ENCODE measurements around the gene RALGAPA1.
"Not testable (repeated sequence)": the region's sequence is repeated elsewhere in the genome, so short reads cannot be mapped to it uniquely, and the experiment has no call there.

The RALGAPA1 gene

DNA sequence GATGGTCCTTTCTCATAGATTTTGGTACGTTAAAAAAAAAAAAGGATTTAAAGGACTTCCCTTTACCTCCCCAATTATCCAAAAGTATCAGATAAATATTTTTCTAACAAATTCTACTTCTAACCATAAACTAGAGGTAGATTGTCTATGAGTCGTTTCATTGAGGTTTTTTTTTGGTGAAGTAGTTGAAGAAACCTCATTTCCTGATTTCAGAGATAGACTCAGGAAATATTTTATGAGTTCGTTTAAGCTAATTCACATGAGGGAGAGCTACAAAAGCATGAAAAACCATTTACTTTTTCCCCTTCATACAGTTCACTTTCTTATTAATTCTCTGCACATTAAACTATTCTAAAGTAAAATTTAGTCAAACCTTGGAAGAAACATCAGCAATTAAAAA, 112.5 kb downstream of the RALGAPA1 start:
- no peak for DNase-seq (ENCODE audit: low read depth)

DNA sequence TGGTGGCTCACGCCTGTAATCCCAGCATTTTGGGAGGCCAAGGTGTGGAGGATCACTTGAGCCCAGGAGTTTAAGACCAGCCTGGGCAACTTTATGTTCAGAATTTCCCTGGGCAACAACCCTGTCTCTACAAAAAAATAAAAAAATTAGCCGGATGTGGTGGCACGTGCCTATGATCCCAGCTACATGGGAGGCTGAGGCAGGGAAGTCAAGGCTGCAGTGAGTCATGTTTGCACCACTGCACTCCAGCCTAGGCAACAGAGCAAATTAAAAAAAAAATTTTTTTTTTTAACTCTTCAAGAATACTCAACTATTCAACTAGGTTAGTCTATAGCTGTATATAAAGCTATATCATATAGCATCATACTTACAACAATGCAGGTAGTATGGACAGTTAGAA, 113.0 kb downstream of the RALGAPA1 start:
- no peak for DNase-seq (ENCODE audit: low read depth)

DNA sequence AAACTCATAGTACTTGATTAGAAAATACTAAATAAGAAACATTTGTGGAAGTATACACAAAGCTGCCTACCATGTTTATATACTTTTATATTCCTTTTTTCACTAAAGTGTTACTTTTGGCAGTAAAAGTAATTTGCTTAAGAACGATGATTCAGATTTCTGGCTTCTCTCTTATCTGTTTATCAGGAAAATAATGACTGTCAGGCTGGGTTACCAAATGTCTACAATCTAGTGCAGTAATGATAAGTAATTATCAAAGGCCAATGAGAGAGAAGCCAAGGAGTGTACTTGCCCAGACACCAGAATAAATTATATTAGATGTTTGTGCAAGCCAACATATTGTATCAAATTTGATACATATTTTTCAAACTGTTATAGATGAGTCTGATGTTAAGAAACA, 113.4 kb downstream of the RALGAPA1 start:
- no peak for DNase-seq (ENCODE audit: low read depth)

DNA sequence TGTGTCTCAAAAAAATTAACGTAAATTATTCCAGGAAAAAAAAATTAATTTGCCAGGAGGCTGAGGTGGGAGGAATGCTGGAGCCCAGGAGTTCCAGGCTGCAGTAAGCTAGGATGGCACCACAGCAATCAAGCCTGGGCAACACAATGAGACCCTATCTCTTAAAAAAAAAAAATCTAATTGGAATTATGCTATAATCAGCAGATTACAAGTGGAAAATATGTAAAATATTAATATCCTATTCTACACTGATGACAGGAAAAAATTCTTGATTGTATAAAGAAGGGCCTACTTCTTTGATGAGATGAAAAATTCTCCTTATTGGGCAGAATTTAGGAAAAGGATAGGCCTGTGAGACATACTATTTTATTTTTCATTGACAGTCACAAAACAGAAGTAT, 114.0 kb downstream of the RALGAPA1 start:
- no peak for DNase-seq (ENCODE audit: low read depth)

DNA sequence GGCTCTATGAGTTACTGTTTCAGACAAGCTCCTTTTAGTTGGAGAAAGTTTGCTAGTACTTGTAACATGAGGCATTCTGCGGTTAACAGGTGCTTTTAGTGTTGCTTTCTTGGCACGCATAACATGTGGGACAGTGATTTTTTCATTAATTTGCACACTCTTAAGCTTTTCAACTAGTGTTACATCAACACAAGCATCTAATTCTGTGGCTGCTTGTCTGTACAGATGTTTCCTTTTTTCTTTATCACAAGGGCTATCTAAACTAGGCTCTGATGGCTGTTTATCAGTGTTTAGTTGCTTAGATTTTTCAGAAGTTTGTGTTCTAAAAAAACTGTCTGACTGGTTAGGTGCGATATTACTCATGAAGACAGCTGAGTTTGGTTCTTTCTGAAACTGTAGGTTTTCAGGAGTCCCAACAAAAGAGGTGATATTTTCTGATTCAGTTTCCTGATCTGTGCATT, 120.1 kb downstream of the RALGAPA1 start:
- no peak for DNase-seq (ENCODE audit: low read depth)

DNA sequence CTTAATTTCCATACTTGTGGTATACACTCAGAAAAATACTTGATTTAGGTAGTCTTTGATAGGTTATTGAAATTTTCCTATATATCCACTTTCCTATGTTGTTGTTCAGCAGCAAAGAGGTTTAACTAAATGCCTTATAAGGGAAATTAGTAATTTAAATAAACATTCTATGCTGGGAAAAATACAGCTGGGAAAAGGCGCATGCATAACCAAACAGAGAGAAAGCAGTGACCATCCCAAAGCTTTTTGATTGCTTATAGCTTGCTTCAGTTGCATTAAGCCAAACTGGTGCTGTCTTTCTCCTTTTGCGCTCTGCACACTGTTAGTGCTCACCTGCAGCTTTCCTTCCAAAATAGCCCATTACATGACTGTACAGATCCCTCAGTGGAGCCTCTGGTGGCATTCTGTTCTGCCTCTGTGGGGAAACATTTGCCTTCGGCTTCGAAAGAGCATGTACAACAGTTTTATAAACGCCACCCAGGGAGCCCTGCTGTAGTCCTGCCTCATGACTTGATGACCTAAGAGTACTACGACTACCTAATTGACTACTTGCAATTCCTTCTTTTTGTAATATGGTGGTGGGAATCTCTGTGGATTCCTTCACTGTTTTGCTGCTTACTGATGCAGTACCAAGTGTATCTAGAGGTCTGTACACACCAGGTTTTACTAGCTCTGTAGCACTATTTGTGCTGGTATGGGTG, 120.8 kb downstream of the RALGAPA1 start:
- no peak for DNase-seq (ENCODE audit: low read depth)

DNA sequence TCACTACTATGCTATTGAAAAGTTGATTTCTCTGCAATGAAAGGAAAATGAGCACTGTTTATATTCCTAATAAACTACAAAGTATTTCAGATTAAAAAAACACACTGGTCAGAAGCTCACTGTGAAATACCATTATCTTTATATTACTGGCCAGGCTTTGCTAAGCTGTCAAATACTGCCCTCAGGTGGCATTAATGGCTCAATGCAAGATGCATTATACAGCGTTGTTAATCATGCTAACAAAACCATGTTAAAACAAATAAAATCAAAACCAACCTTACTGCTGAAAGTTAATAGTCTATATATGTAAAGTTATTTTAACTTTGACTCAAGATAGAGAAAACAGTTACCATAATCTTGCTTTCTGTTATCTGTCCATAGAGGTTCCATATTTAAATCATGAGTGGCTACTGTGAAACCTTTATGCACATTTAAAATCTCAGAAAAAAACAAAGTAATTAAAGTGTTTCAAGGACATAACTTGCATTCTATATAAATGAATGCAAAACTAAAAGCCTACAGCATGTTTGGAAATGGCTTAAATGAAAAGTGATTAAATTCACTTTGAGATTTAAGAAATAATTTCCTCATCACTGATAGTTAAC, 121.7 kb downstream of the RALGAPA1 start:
- DNase-seq (ENCODE audit: low read depth), result no peak

DNA sequence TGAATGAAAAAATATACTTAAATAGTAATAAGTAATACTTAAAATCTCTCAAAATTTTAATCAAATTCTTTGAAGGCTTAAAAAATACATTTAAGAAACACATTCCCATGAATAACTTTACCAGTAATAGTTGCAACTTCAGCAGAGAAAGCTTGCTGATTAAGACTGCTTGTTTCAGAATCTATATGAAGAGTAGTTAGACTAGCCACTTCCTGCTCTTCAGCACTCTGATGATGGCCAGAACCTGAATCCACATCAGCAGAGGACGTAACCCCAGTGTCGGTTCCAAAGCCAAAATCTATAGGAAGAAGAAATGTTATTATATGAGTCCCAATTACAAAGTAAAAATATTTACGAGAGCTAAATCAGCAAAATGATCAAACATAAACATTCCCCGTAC, 125.4 kb downstream of the RALGAPA1 start:
- not testable (repeated sequence) for DNase-seq (ENCODE audit: low read depth)

DNA sequence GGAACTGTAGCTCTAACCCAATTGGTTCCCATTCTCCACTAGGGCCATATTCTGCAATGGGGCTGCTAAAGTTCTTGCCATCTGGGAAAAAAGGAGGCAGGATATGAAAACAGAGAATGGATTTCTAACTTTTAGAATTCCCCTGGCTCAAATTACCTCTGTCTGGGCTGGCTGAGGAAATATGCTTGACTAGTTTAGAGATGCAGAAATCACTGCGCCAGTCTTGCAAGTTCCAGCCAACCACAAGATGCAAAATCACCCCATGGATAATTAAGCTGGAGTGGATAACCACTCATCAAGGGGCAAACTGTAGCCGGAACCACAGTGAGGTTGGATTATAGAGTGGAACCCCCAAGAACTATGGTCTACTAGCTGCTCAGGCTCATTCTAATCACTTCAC, 126.3 kb downstream of the RALGAPA1 start:
- DNase-seq (ENCODE audit: low read depth), result no peak

DNA sequence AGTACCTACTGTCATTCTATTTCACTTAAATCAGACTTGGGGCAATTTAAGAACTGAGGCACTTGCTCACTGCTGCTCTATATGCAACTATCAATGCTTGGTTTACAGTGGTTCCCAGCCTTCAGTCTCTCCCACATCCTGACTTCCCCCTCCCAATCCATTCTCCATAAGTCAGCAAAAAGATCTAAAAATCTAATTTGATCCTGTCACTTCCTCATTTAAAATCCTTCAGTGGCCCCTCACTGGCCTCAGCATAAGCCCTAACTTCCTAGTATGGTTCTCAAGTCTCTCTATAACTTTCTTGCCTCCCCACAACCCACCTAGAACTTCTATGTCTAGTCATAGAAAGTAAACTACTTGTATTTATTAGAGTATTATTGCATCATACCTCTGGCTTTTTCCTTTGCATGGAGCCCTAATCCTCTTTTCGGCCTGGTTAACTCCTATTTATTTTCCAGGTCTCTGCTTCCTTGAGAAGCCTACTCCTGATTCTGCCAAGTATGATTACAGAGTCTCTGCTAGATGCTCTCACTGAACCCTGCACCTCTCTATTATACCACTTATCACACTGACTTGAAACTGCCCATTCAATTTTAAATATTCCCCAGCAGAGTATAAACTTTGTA, 130.6 kb downstream of the RALGAPA1 start:
- no peak for DNase-seq (ENCODE audit: low read depth)

DNA sequence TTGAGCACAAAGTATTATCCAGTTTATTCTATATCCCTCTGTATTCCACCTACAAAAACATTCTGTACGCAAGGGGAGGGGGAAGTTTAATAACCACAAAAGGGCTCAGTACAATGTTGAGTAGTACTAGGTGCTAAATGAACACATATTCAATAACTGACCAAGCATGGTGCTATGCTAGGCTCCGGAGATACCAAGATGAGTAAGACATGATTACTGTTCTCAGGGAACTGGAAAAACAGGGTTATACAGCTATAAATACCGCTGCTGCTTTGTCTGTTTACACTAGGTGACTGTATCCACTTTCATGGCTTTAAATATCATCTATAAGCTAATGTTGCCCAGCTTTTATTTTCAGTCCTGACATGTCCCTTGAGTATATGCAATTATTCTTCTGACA, 139.3 kb downstream of the RALGAPA1 start:
- no peak for DNase-seq (ENCODE audit: low read depth)

DNA sequence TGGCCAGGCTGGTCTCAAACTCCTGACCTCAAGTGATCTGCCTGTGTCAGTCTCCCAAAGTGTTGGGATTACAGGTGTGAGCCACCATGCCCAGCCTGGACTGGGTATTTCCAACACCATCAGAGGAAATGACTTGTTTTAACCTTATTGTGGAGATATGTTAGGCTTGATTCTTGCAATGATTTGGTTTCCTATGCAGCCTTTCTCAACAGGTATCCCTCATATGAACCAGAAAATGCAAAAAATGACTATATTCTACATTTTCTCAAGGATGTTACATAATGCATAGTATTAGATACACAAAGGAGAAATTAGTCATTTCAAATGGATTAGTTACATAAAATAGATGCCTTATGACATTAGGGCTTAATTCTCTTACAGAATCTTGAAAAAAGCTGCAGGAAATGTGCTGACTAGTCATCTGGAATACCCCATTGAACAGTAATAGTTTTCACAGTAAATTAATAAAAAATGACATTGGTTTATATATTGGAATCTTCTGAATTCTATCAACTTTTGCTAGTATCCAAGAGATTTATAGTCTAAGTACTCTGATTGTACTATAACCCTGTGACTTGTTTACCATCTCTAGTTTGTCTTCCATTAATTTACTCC, 142.6 kb downstream of the RALGAPA1 start:
- no peak for DNase-seq (ENCODE audit: low read depth)

DNA sequence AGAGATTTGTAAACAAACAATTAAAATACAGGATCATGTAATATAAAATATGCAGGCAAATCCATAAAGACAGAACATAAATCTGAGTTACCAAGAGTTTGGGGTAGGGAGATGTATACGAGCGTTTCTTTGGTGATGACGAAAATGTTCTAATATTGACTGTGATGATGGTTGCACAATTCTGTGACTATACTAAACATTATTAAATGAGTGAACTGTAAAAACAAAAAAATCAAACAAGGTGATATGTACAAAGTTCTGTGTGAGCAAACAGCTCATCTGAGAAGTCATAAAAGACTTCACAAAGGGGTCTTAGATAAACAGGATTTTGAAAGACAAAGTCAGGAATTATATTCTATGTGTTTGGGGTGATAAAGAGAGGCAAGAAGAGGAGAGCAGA, 147.2 kb downstream of the RALGAPA1 start:
- DNase-seq (ENCODE audit: low read depth), result no peak

DNA sequence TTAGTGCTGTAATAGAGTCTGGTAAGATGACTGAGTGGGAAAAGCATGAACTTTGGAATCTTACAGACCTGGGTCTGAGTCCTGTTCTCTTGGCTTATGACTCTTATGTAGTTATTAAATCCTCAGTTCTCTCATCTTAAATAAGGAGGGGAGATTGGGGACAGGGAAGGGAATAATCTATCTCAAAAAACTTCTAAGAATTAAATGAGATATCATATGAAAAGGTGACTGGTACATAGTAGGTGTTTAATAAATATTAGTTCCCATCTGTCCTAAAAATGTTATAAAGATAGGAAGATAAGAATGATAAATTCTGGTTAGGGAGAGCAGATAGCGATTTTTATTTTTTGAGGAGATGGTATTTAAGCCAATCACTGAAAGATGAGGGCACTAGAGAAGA, 156.1 kb downstream of the RALGAPA1 start:
- DNase-seq (ENCODE audit: low read depth), result no peak

DNA sequence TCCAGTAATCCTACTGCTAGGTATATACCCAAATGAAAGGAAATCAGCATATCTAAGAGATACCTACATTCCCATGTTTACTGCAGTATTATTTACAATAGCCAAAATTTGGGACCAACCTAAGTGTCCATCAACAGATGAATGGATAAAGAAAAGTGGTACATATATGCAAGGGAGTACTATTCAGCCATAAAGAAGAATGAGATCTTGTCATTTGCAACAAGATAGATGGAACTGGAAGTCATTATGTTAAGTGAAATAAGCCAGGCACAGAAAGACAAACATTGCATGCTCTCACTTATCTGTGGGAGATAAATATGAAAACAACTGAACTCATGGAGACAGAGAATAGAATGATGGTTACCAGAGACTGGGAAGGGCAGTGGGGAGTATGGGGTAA, 165.6 kb downstream of the RALGAPA1 start:
- no peak for DNase-seq (ENCODE audit: low read depth)

DNA sequence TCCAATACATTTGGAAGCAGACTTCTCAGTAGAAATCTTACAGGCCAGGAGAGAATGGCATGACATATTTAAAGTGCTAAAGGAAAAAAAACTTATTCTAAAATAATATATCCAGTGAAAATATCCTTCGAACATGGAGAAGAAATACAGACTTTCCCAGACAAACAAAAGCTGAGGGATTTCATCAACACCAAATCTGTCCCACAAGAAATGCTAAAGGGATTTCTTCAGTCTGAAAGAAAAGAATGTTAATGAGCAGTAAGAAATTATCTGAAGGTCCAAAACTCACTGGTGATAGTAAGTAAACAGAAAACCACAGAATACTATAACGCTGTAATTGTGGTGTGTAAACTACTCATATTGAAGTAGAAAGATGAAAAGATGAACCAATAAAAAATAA, 171.2 kb downstream of the RALGAPA1 start:
- DNase-seq (ENCODE audit: low read depth), result no peak

DNA sequence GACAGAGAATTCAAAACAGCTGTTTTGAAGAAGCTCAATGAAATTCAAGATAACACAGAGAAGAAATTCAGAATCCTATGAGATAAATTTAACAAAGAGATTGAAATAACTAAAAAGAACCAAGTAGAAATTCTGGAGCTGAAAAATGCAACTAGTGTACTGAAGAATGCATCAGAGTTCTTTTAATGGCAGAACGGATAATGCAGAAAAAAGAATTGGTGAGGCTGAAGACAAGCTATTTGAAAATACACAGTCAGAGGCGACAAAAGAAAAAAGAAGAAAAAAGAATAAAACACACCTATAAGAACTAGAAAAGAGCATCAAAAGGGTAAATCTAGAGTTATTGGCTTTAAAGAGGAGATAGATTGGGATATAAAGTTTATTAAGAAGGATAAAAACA, 171.8 kb downstream of the RALGAPA1 start:
- no peak for DNase-seq (ENCODE audit: low read depth)

DNA sequence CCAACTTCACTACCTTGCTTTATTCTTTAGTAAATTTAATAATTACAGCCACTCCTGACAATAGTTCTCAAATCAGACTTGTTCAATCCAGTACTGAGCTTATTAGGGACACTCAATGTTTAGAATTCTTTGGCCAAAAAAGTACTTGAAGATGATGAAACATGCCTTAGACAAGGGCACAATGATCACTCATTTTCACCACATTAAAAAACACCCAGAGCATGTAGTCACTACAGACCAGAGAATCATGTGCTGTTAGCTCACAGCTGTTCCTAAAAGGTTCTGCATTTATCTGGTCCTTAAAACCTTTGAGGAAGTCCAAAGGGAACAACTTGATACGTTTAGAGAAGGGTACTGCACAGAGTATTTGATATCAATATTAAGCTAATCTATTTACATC, 176.4 kb downstream of the RALGAPA1 start:
- DNase-seq (ENCODE audit: low read depth), result no peak

DNA sequence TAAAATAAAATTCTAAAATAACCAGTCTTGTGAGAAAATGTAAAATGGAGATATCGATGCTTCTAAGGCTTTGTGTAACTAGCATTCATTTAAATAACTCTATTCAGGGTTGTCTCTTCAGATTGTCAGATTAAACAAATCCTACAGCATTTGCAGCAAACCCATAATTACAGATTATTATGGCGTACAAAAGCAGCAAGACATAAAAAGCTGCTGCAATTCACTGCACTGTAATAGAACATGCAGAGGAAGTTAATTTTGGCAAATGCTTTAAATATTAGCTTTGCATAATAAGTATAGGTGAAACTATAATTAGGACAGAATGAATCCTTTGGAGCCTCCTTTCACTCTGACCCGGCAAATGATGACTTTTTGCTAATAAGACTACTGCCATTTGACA, 176.8 kb downstream of the RALGAPA1 start:
- no peak for DNase-seq (ENCODE audit: low read depth)

DNA sequence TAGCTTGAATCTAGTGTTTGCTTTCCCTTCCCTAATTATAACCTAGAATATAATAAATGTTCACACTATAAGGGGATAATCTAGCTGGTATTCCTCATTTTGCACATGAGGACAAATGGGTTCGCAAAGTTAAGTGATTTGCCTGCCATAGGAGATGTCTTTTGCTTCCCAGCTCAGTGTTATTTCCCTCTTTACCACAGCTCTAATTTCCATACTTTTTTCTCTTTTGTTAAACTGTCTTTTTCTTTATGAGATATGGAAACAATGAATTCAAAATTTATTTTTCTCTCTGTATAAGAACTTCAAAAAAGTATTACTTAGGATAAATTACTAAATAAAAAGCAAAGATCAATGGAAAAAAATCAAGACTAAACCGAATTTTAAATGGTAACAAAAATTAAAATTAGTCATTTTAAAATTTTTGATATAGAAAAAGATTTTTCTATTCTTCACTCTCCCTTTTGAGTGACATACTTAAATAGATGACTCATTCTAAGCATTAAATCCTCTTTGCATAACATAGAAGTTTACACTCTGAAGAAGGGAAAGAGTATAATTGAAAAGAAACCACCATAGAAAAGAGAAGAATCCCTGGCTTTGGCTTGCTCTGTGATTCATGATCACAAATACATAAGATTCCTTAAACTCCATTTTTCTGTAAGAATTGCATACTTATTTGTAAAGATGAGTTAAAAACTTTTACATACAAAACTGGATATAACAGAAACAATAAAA, 177.9 kb downstream of the RALGAPA1 start:
- no peak for DNase-seq (ENCODE audit: low read depth)

DNA sequence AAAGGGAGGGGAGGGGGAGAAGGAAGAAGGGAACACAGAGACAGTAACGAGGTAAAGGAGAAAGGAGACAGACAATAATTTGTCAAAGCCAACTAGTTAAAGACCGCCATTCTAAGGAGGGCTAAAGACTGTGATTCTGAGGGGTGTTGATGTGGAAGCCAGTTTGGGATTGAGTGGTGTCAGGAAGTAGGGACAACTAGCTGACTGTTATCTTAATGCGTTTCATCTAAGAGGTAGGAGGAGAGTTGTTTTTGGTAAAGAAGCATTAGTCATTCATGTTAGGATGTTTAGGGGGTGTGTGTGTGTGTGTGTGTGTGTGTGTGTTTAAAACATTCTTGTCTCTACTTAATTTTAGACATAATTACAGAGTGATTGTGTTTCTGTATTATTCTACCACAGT, 180.1 kb downstream of the RALGAPA1 start:
- DNase-seq (ENCODE audit: low read depth), result no peak

DNA sequence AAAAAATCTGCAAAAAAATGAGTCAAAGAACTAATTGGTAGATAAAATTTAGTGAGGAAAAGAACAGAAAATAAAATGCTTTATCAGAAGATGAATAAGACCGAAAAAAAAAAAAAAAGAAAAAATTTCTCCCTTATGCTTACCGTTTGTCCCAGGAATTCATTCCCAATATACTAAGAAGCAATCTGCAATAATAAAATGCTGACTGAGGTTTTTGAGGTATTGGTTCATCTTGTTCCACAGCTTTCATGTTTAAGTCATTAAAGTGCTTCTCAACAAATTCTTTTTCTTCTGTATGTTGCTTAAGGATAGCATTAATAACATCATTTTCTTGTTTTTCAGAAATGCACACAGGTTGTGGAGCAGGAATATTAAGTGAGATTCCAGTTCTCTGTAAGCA, 182.1 kb downstream of the RALGAPA1 start:
- DNase-seq (ENCODE audit: low read depth), result not testable (repeated sequence)

Data from activated T-helper 1 cell treated with Interleukin-2 at 50 U/mL for 16 hours (primary cell).